Neural cell (in vitro differentiated cells): Measurements from ENCODE around the gene FAS. TPM values are rescaled to one million over a fixed set of nuclear protein-coding genes. Genes with fewer than 3 reads are reported as not detected.

Experiments
- H2AFZ ChIP-seq: fragments of 200-600, 300-800 bp; sonication (generic), shearing (Covaris generic); 2 replicates; pipeline ENCODE4 v1.6.0; 2014; ENCODE audit warnings: low read depth, mild to moderate bottlenecking, antibody characterized with exemption, low read length, moderate library complexity
- H3F3A ChIP-seq: fragments of 200-600 bp; shearing (Covaris generic); 2 replicates; pipeline ENCODE4 v1.6.1; 2016; ENCODE audit warnings: mild to moderate bottlenecking, moderate library complexity, mixed read lengths, antibody characterized with exemption, low read length; ENCODE audit not compliant: insufficient read depth, poor library complexity, severe bottlenecking
- H3K27ac ChIP-seq: fragments of 200-600, 300-800 bp; sonication (generic), shearing (Covaris generic); 2 replicates; pipeline ENCODE4 v1.5.1; 2014; ENCODE audit warnings: mild to moderate bottlenecking, low read length, moderate library complexity
- H3K27me3 ChIP-seq: fragments of 300-800, 200-600 bp; sonication (generic), shearing (Covaris generic); 2 replicates; pipeline ENCODE4 v1.6.0; 2014; ENCODE audit warnings: mild to moderate bottlenecking, low read depth, low read length, moderate library complexity; ENCODE audit not compliant: insufficient read depth
- H3K36me3 ChIP-seq: fragments of 300-800, 200-600 bp; sonication (generic), shearing (Covaris generic); 2 replicates; pipeline ENCODE4 v1.5.1; 2014; ENCODE audit warnings: mild to moderate bottlenecking, antibody characterized with exemption, low read length, moderate library complexity; ENCODE audit not compliant: insufficient read depth
- H3K4me2 ChIP-seq: fragments of 300-800, 200-600 bp; sonication (generic), shearing (Covaris generic); 2 replicates; pipeline ENCODE4 v1.6.0; 2014; ENCODE audit warnings: mild to moderate bottlenecking, low read length
- H3K4me3 ChIP-seq: fragments of 300-800, 200-600 bp; sonication (generic), shearing (Covaris generic); 2 replicates; pipeline ENCODE4 v1.5.1; 2014; ENCODE audit warnings: mild to moderate bottlenecking, low read length, moderate library complexity
- H3K79me2 ChIP-seq: fragments of 200-600 bp; shearing (Covaris generic); replicated peaks from 2 replicates; pipeline ENCODE4 v1.6.0; 2014; ENCODE audit warnings: mild to moderate bottlenecking, low read length, moderate library complexity; ENCODE audit not compliant: insufficient read depth
- H3K9ac ChIP-seq: fragments of 300-800, 200-600 bp; sonication (generic), shearing (Covaris generic); 2 replicates; pipeline ENCODE4 v1.6.1; 2016; ENCODE audit warnings: mild to moderate bottlenecking, low read length, mixed read lengths
- H3K9me2 ChIP-seq: fragments of 200-600 bp; shearing (Covaris generic); 2 replicates; pipeline ENCODE4 v1.6.1; 2016; ENCODE audit warnings: mild to moderate bottlenecking, low read length, mixed read lengths; ENCODE audit not compliant: insufficient read depth
- H3K9me3 ChIP-seq: fragments of 200-600, 300-800 bp; sonication (generic), shearing (Covaris generic); 2 replicates; pipeline ENCODE4 v1.6.1; 2016; ENCODE audit warnings: mild to moderate bottlenecking, mixed run types, low read length, moderate library complexity, mixed read lengths
- H4K20me1 ChIP-seq: fragments of 200-600 bp; shearing (Covaris generic); 2 replicates; pipeline ENCODE4 v1.6.1; 2016; ENCODE audit warnings: mild to moderate bottlenecking, mixed run types; ENCODE audit not compliant: insufficient read depth
- CTCF ChIP-seq: fragments of 450-650 bp; IDR thresholded peaks from 2 replicates; pipeline ENCODE4 v1.5.1; 2014; ENCODE audit warnings: antibody characterized with exemption, mild to moderate bottlenecking, moderate library complexity; ENCODE audit not compliant: poor library complexity, severe bottlenecking
- EP300 ChIP-seq: fragments of 450-650 bp; conservative IDR thresholded peaks from 2 replicates; pipeline ENCODE4 v1.6.1; 2014; ENCODE audit warnings: antibody characterized with exemption, mild to moderate bottlenecking, moderate library complexity; ENCODE audit not compliant: poor library complexity, severe bottlenecking
- EZH2 ChIP-seq: fragments of 200-600, 300-800 bp; shearing (Covaris generic), sonication (generic); IDR thresholded peaks from 2 replicates; pipeline ENCODE4 v1.6.1; 2014; ENCODE audit warnings: antibody characterized with exemption, low read length, borderline replicate concordance, mild to moderate bottlenecking; ENCODE audit not compliant: insufficient read depth, poor library complexity, severe bottlenecking
- MXI1 ChIP-seq: fragments of 450-650 bp; conservative IDR thresholded peaks from 2 replicates; pipeline ENCODE4 v1.6.1; 2014; ENCODE audit warnings: antibody characterized with exemption, mild to moderate bottlenecking; ENCODE audit not compliant: poor library complexity, severe bottlenecking
- POLR2AphosphoS5 ChIP-seq: IDR thresholded peaks from 2 replicates; pipeline ENCODE4 v1.6.1; 2012
- RAD21 ChIP-seq: fragments of 450-650 bp; conservative IDR thresholded peaks from 2 replicates; pipeline ENCODE4 v1.6.1; 2014; ENCODE audit warnings: antibody characterized with exemption, mild to moderate bottlenecking, moderate library complexity
- REST ChIP-seq: IDR thresholded peaks from 2 replicates; pipeline ENCODE4 v1.6.1; 2012; ENCODE audit warnings: borderline replicate concordance
- SMC3 ChIP-seq: fragments of 450-650 bp; conservative IDR thresholded peaks from 2 replicates; pipeline ENCODE4 v1.6.1; 2014; ENCODE audit warnings: antibody characterized with exemption, mild to moderate bottlenecking, moderate library complexity; ENCODE audit not compliant: poor library complexity
- TAF1 ChIP-seq: IDR thresholded peaks from 2 replicates; pipeline ENCODE4 v1.6.1; 2012; ENCODE audit warnings: low read depth
- polyA plus RNA-seq: library from polyadenylated mRNA; depleted of rRNA; stranded (reverse); fragments of >200 nt; gene quantifications from 2 replicates; pipeline ENCODE4 v1.2.3, GENCODE V29; 2014

FAS gene
- polyA plus RNA-seq, 1 donor from 2014 or later: 2.5 TPM

DNA sequence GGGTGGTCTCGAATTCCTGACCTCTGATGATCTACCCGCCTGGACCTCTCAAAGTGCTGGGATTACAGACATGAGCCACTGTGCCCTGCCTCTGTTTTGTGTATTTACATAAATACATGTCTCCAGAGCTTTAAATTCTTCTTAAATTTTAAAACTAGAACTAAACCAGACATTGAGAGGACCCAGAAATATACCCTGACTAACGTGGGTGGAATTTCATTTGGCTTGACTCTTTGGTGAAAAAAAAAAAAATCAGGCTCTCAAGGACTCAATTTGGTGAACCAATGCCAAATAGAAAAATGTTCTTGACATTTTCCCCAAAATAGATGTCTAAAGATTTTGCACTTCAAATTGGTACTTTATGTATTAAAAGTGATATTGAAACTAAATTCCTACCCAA is 16.6 kb upstream of the FAS start:
- Histone ChIP-seq H3K9me3 (no peaks in the 10 kb centered on the region), H3K27ac (no peak overlapping the region), H3K9ac (no peak overlapping the region), H3F3A (no peaks in the 10 kb centered on the region), H3K36me3 (no peaks in the 10 kb centered on the region), H3K27me3 (no peaks in the 10 kb centered on the region), H3K79me2 (no peaks in the 10 kb centered on the region), H2AFZ (no peak overlapping the region), H4K20me1 (no peaks in the 10 kb centered on the region), H3K4me3 (no peak overlapping the region), H3K4me2 (no peak overlapping the region), H3K9me2 (no peaks in the 10 kb centered on the region)
- TF ChIP-seq TAF1 (no peak), REST (no peak), EZH2 (no peak), EP300 (no peak), MXI1 (no peak), RAD21 (no peak), SMC3 (no peak), CTCF (no peak), POLR2AphosphoS5 (no peak)

- H3K27ac ChIP-seq: no peak overlapping the region
- TF ChIP-seq REST (no peak), EZH2 (no peak), SMC3 (no peak), CTCF (no peak), POLR2AphosphoS5 (no peak), TAF1 (no peak), MXI1 (no peak), EP300 (no peak), RAD21 (no peak)
These were observed 15.9 kb upstream of the FAS start for GRCh38 chr10:88974446-88975376.

More at GRCh38 chr10:88974446-88975376, 15.9 kb upstream of the FAS start:
- H3K79me2 ChIP-seq: no peaks in the 10 kb centered on the region
- no peaks in the 10 kb centered on the region for H3F3A ChIP-seq
- H2AFZ ChIP-seq: no peak overlapping the region
- H3K9ac ChIP-seq: no peak overlapping the region
- H3K4me3 ChIP-seq: no peak overlapping the region
- H4K20me1 ChIP-seq: no peaks in the 10 kb centered on the region
- no peaks in the 10 kb centered on the region for H3K36me3 ChIP-seq
- H3K27me3 ChIP-seq: no peaks in the 10 kb centered on the region
- H3K9me3 ChIP-seq: no peaks in the 10 kb centered on the region
- no peak overlapping the region for H3K4me2 ChIP-seq
- H3K9me2 ChIP-seq: no peaks in the 10 kb centered on the region
